NB4 (cell line): ENCODE results near the gene KRT13.
A peak's percentile ranks its signal among the peaks of the same experiment; 100 is the strongest.

Experiments
- DNase-seq: peaks from one replicate; pipeline ENCODE4 v3.0.0; 2010; ENCODE audit warnings: low read depth
- H3K4me3 ChIP-seq: one replicate; pipeline ENCODE4 v1.5.1; 2011; ENCODE audit warnings: mild to moderate bottlenecking, low read depth, low read length, moderate library complexity
- MYC ChIP-seq: IDR thresholded peaks from 2 replicates; pipeline ENCODE4 v1.6.1; 2011; ENCODE audit warnings: low read depth, low read length
- POLR2A ChIP-seq: IDR thresholded peaks from 2 replicates; pipeline ENCODE4 v1.6.1; 2011; ENCODE audit warnings: mild to moderate bottlenecking; ENCODE audit not compliant: insufficient read length; ENCODE audit errors: extremely low read depth
- TF ChIP-seq, protein P1 (sequence below): IDR thresholded peaks from one replicate; pipeline ENCODE4 v1.5.1; 2012; ENCODE audit warnings: low read depth, low read length
- TF ChIP-seq, protein P2 (sequence below): IDR thresholded peaks from 2 replicates; pipeline ENCODE4 v1.6.1; 2011; ENCODE audit warnings: low read depth, low read length

Gene KRT13

DNA sequence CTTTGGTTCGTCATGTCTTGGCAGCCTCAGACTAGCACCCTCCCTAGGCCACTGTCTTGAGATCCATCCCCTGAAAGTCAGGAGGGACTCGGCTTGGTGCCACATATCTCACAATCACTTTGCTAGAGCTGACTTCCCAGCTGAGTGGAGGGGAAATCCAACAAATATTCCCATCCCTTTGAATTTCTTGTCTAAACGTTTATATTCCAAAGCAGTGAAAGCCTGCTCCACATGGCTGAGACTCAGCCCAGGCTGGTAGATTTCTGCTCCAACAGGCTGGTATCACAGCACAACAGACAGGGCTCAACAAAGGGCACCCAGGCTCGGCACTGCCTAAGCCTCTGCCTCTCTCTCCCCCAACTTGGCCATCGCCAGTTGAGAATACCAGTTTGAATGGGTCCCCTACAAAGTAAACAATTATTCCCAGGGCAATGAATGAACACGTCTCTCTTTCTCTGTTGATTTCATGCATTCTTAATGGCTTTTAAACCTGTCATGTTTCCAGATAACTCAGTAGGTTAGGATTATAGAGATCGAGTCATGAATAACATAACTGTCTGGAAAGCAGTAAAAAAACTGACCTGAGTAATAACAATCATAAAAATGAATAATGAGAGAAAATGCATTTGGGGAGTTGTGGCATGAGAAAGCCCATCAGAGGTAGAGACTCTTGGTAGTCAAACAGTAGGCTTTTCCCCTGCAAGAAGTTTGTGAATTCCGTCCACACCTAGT is 1.0 kb downstream of the KRT13 start:
- DNase-seq = no peak
- TF ChIP-seq POLR2A (no peak), MYC (no peak)
- TF ChIP-seq, protein P1, sequence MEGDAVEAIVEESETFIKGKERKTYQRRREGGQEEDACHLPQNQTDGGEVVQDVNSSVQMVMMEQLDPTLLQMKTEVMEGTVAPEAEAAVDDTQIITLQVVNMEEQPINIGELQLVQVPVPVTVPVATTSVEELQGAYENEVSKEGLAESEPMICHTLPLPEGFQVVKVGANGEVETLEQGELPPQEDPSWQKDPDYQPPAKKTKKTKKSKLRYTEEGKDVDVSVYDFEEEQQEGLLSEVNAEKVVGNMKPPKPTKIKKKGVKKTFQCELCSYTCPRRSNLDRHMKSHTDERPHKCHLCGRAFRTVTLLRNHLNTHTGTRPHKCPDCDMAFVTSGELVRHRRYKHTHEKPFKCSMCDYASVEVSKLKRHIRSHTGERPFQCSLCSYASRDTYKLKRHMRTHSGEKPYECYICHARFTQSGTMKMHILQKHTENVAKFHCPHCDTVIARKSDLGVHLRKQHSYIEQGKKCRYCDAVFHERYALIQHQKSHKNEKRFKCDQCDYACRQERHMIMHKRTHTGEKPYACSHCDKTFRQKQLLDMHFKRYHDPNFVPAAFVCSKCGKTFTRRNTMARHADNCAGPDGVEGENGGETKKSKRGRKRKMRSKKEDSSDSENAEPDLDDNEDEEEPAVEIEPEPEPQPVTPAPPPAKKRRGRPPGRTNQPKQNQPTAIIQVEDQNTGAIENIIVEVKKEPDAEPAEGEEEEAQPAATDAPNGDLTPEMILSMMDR = no peak
- TF ChIP-seq, protein P2, sequence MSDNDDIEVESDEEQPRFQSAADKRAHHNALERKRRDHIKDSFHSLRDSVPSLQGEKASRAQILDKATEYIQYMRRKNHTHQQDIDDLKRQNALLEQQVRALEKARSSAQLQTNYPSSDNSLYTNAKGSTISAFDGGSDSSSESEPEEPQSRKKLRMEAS = no peak

DNA sequence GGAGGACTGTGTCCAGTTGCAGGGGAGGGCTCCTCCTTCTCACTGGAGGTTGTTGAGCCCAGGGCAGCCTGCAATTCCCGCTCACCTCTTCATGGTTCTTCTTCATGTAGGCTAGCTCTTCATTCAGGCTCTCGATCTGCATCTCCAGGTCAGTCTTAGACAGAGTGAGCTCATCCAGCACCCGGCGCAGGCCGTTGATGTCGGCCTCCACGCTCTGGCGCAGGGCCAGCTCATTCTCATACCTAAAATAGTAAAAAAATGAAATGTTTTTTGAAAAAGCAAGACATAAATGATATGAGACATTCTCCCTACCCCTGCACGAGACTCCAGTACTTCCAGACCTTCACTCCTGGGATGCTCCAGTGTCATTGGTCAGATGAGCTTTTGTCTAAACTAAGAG is 2.2 kb downstream of the KRT13 start:
- TF ChIP-seq POLR2A (no peak), MYC (no peak)
- TF ChIP-seq, protein P1 = no peak
- TF ChIP-seq, protein P2 = no peak
- H3K4me3 ChIP-seq = no peak overlapping the region
- no peak for DNase-seq

More for the DNA sequence above, 1.0 kb downstream of the KRT13 start:
- no peak overlapping the region for H3K4me3 ChIP-seq

DNA sequence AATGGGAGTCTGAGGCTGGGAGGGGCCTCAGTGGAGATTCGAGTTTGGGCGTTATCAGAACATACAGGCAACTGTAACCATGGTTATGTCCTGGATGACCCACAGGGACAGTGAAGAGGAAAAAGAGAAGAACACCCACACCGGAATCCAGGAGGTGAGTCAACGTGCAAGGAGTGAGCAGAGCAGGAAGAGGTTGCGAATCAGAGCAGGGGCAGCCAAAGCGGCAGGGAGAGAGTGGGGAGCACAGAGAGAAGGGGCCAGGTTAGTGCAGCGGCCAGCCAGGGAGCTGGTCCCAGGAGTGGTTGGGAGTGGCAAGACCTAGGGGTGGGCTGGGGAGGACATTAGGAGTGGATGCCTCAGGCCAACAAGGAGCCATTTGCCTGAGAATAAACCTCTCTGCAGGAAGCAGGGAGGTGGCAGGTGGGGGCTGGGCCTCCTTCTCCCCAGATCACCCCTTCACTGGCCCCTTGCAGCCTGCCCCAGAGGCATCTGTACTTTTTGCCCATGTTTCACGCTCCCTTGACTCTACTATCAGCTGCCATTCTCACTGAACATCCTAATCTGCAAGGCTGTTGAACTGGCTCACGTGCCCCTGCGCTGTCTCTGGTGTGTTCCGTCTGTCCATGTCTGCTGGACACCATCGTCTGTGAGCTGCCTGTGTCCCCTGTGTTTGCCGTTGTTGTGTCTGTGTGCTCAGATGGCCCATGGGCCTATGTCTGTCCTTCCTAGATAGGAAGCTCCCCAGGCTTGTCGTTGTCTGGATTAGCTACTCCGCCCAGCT is 5.1 kb downstream of the KRT13 start:
- DNase-seq = peak; percentile 24
- TF ChIP-seq, protein P1 = no peak
- no peak for TF ChIP-seq POLR2A
- TF ChIP-seq MYC = no peak
- TF ChIP-seq, protein P2 = no peak
- no peak overlapping the region for H3K4me3 ChIP-seq

DNA sequence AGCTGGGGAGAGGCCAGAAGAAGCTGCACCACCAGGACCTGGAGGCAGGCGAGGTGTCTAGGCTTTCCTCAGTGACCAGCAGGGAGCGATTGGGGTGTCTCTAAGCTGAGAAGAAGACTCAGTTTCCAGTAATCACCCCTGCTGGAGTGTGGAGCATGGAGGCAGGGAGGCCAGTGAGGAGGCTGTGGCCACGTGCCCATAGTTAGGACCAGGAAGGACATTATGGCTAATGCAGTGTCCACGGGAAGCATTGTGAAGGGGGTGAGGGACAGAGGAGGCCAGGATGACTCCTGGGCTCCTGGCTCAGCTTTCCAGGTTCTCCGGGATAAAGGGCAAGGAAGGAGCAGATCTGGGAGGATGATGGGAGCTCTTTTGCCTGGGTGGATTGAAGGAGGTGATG is 5.7 kb downstream of the KRT13 start:
- H3K4me3 ChIP-seq = no peak overlapping the region
- DNase-seq = no peak
- TF ChIP-seq MYC (no peak), POLR2A (no peak)
- TF ChIP-seq, protein P1 = no peak
- TF ChIP-seq, protein P2 = no peak

DNA sequence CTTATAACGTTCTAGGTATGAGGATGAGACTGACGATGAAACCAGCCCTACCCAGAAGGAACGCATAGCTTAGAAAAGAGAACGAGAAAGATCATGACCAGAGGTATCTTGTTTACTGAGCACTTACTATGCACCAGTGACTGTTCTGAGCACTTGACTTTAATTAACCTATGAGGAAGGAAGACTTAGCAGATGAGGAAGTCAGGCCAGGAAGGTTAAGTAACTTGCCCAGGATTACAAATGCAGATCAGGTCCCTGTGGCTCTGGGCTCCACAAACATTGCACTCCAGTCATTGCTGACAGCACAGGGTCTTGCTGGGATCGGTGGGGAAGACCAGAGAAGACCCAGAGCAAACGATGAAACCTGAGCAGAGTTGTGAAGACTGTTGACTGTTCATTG is 7.1 kb downstream of the KRT13 start:
- no peak overlapping the region for H3K4me3 ChIP-seq
- peak; percentile 59 for DNase-seq
- TF ChIP-seq, protein P2 = no peak
- TF ChIP-seq POLR2A (no peak), MYC (no peak)
- TF ChIP-seq, protein P1 = no peak
